ENCODE measurements around the gene SERPINB11. TPM values are rescaled to one million over a fixed set of nuclear protein-coding genes. Genes with fewer than 3 reads are reported as not detected.
"Not testable (repeated sequence)": the region's sequence is repeated elsewhere in the genome, so short reads cannot be mapped to it uniquely, and the experiment has no call there.

SERPINB11 gene
- 1.3 and 1.4 TPM in 2 replicates for total RNA-seq (ENCODE audit: low replicate concordance)
- long read RNA-seq, partial matches to known transcripts = 1 of 8 reads
- long read RNA-seq, other reads (novel, unspliced or antisense) = 3 of 8 reads

- no peaks in the 10 kb centered on the region for H3K36me3 Mint-ChIP-seq
- H3K9me3 Mint-ChIP-seq = no peaks in the 10 kb centered on the region
- H3K27me3 Mint-ChIP-seq = peaks cover 16% of the 10 kb centered on the region
- no peak within 1 kb of the TSS for H3K4me3 Mint-ChIP-seq
- DNase-seq (ENCODE audit: extremely low spot score, unreplicated experiment) = no peak
- no peak for TF ChIP-seq CTCF (conservative IDR thresholded peaks at IDR 0.05)
- no peaks in the 10 kb centered on the region for H3K4me1 Mint-ChIP-seq (ENCODE audit: unreplicated experiment)
- no peak within 1 kb of the TSS for H3K27ac Mint-ChIP-seq
These were observed at the start of gene SERPINB11 for GRCh38 chr18:63702660-63703059. SERPINB11 (plus strand) TSS chr18:63702960; CDS start chr18:63710194, 7,234 bp downstream.

GRCh38 chr18:63658920-63659319, 43.8 kb upstream of the SERPINB11 start:
- not testable (repeated sequence) for H3K4me3 Mint-ChIP-seq; H3K4me1 Mint-ChIP-seq (ENCODE audit: unreplicated experiment); H3K27ac Mint-ChIP-seq; H3K27me3 Mint-ChIP-seq; H3K36me3 Mint-ChIP-seq; H3K9me3 Mint-ChIP-seq; DNase-seq (ENCODE audit: extremely low spot score, unreplicated experiment)

- H3K9me3 Mint-ChIP-seq, H3K36me3 Mint-ChIP-seq, H3K27ac Mint-ChIP-seq: not testable (repeated sequence)
These were observed 41.0 kb upstream of the SERPINB11 start, which contains the start of gene SERPINB3 for GRCh38 chr18:63661750-63662149. SERPINB3 (minus strand) TSS chr18:63661893; CDS start chr18:63661216, 677 bp downstream.

GRCh38 chr18:63664571-63664970, 38.2 kb upstream of the SERPINB11 start:
- no peak overlapping the region for H3K4me3 Mint-ChIP-seq
- H3K27me3 Mint-ChIP-seq = peaks cover 2% of the 10 kb centered on the region
- H3K36me3 Mint-ChIP-seq = no peaks in the 10 kb centered on the region
- H3K9me3 Mint-ChIP-seq = no peaks in the 10 kb centered on the region
- TF ChIP-seq CTCF (conservative IDR thresholded peaks at IDR 0.05) = no peak
- no peak for DNase-seq (ENCODE audit: extremely low spot score, unreplicated experiment)
- no peak overlapping the region for H3K27ac Mint-ChIP-seq
- no peaks in the 10 kb centered on the region for H3K4me1 Mint-ChIP-seq (ENCODE audit: unreplicated experiment)

More at GRCh38 chr18:63661750-63662149, 41.0 kb upstream of the SERPINB11 start, which contains the start of gene SERPINB3:
- DNase-seq (ENCODE audit: extremely low spot score, unreplicated experiment); H3K4me3 Mint-ChIP-seq; H3K4me1 Mint-ChIP-seq (ENCODE audit: unreplicated experiment); H3K27me3 Mint-ChIP-seq: not testable (repeated sequence)

GRCh38 chr18:63676526-63677323, 26.0 kb upstream of the SERPINB11 start:
- Mint-ChIP-seq H3K4me3 (no peak overlapping the region), H3K4me1 (ENCODE audit: unreplicated experiment) (peaks cover 4% of the 10 kb centered on the region), H3K27me3 (peaks cover 4% of the 10 kb centered on the region), H3K27ac (no peak overlapping the region), H3K9me3 (peaks cover 5% of the 10 kb centered on the region), H3K36me3 (no peaks in the 10 kb centered on the region)
- peak; percentile 65 for TF ChIP-seq CTCF (conservative IDR thresholded peaks at IDR 0.05)
- DNase-seq (ENCODE audit: extremely low spot score, unreplicated experiment) = no peak

GRCh38 chr18:63677500-63678225, 25.1 kb upstream of the SERPINB11 start:
- peaks cover 6% of the 10 kb centered on the region for H3K4me1 Mint-ChIP-seq (ENCODE audit: unreplicated experiment)
- H3K9me3 Mint-ChIP-seq = peaks cover 5% of the 10 kb centered on the region

More at GRCh38 chr18:63677500-63678225, 25.1 kb upstream of the SERPINB11 start:
- no peaks in the 10 kb centered on the region for H3K36me3 Mint-ChIP-seq
- H3K4me3 Mint-ChIP-seq = no peak overlapping the region
- peak overlapping the region; percentile 23 for H3K27ac Mint-ChIP-seq
- DNase-seq (ENCODE audit: extremely low spot score, unreplicated experiment) = no peak
- TF ChIP-seq CTCF (conservative IDR thresholded peaks at IDR 0.05) = no peak
- H3K27me3 Mint-ChIP-seq = peaks cover 4% of the 10 kb centered on the region

All from type B pancreatic cell (in vitro differentiated cells).